Spleen (tissue), 7 donors: ENCODE data around the gene NEMF.

Experiments
- CTCF ChIP-seq, 11 experiments: fragments of 200-600 bp in 7 of 11; fragments of 450-650 bp in 4 of 11; sonication (generic) in 4 of 11; IDR thresholded peaks in 8 of 11; conservative IDR thresholded peaks in 3 of 11; 1 replicate in 7 of 11; 2 replicates in 4 of 11; pipeline versions ENCODE4 v1.4.0 to v1.8.0; 2016 to 2021; ENCODE audit warnings: antibody characterized with exemption in 11 of 11, inconsistent platforms in 4 of 11, mild to moderate bottlenecking in 1 of 11
- POLR2A ChIP-seq, 3 donors: fragments of 450-650 bp; IDR thresholded peaks; one replicate each; pipeline ENCODE4 v1.5.1; 2017; ENCODE audit warnings: antibody characterized with exemption in 3 of 3, mild to moderate bottlenecking in 1 of 3
- POLR2AphosphoS5 ChIP-seq, 3 donors: sonication (generic); formaldehyde crosslinking; IDR thresholded peaks; one replicate each; pipeline ENCODE4 v1.5.1; 2017; ENCODE audit warnings: antibody characterized with exemption in 3 of 3
- donor health status: DM: no; HTN: no; CAD: no; lungs with moderate emphysema.
- donor health status: DM: no; HTN: no; CAD: no.
- donor health status: DM: no; HTN: no; CAD: no.

DNA sequence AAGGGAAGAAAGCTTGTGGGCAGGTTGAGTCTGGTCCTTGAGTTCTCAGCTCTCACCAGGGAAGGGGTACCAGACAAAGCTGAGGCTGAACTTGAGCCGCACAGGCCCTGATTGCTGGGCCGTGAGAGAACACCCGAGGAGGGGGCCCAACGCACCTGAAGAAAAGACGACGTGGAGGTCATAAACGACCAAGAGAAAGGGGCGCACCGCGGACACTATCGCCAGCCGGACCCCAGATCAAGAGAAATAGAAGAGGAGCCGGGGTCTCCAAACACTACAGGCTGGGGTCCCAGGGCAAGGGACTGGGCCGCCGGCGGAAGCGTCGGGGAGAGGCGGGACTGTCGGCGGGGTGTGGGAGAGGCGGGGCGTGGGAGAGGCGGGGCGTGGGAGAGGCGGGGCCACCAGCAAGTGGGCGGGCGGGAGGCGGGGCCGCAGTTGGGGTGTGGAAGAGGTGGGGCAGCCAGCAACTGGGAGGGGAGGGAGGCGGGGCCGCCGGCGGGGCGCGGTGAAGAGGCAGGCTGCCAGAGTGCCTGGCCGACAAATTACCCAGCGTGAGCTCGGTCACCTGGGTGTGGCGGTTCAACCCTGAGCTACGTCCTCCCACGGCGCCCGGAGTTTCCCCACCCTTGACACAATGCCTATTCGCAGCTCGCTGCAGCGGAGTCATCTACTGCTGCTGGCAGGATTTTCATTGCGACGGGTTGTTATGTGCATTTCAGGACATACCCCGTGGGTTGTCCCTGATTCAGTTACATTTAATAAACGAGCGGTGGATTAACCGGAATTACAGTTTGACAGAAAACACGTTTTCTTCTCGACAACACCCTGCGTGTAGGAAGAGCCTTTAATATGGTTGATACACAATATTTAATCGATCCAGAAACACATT is 15.5 kb upstream of the NEMF start:
- TF ChIP-seq CTCF (IDR thresholded peaks at IDR 0.05 in 8 of 11, conservative IDR thresholded peaks at IDR 0.05 in 3 of 11) (peak in 1 of 11 experiments; percentile 38), POLR2A (IDR thresholded peaks at IDR 0.05) (peak; percentile 82 to 96 (median 92)), POLR2AphosphoS5 (IDR thresholded peaks at IDR 0.05) (peak; percentile 96 to 99 (median 99))
